HCEC 1CT (cell line): ENCODE results near the gene MMP15.
"Not testable (repeated sequence)": the region's sequence is repeated elsewhere in the genome, so short reads cannot be mapped to it uniquely, and the experiment has no call there.

Source experiments
- DNase-seq: peaks from one replicate; pipeline ENCODE4 v3.0.0-alpha.2; 2017

The MMP15 gene

GRCh38 chr16:58087209-58087913 is 61.8 kb downstream of the MMP15 start:
- no peak for DNase-seq

- no peak for DNase-seq
Measured at GRCh38 chr16:58088091-58088490, 62.5 kb downstream of the MMP15 start.

- DNase-seq: not testable (repeated sequence)
Measured at GRCh38 chr16:58090396-58090795, 64.8 kb downstream of the MMP15 start.

GRCh38 chr16:58094026-58094425 is 68.5 kb downstream of the MMP15 start:
- DNase-seq: no peak

GRCh38 chr16:58094791-58095574 is 69.4 kb downstream of the MMP15 start:
- no peak for DNase-seq

- DNase-seq: not testable (repeated sequence)
Measured at GRCh38 chr16:58095575-58095960, 70.0 kb downstream of the MMP15 start.

- DNase-seq: no peak
Measured at GRCh38 chr16:58096249-58096648, 70.7 kb downstream of the MMP15 start.
